ENCODE measurements around the gene L3MBTL2. TPM values are rescaled to one million over a fixed set of nuclear protein-coding genes. Genes with fewer than 3 reads are reported as not detected.

L3MBTL2 gene
- total RNA-seq, 1 donor: 19.6 TPM

DNA sequence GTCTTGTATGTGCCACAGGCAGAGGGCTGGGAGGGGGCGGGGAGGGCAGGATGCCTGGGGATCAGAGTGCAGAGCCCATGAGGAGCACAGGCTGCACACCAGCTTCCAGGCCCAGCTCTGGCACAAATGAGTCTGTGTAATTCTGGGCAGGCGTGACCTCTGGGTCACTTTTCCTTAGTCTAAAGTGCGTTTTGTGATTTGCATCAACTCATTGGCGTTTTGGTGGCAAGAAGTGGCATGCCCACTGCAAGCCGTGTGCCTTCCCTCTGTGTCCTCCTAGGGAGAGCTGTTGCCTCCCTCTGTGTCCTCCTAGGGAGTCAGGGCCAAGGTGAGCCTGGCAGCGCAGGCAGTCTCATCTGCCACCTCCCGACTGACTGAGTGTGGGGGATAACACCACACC, 18.4 kb downstream of the L3MBTL2 start:
- DNase-seq (ENCODE audit: low read depth): no peak
- no peak for TF ChIP-seq CTCF (IDR thresholded peaks at IDR 0.05; ENCODE audit: insufficient read depth, low read length)
- no peak overlapping the region for H3K4me3 ChIP-seq (ENCODE audit: low read depth, low read length)

DNA sequence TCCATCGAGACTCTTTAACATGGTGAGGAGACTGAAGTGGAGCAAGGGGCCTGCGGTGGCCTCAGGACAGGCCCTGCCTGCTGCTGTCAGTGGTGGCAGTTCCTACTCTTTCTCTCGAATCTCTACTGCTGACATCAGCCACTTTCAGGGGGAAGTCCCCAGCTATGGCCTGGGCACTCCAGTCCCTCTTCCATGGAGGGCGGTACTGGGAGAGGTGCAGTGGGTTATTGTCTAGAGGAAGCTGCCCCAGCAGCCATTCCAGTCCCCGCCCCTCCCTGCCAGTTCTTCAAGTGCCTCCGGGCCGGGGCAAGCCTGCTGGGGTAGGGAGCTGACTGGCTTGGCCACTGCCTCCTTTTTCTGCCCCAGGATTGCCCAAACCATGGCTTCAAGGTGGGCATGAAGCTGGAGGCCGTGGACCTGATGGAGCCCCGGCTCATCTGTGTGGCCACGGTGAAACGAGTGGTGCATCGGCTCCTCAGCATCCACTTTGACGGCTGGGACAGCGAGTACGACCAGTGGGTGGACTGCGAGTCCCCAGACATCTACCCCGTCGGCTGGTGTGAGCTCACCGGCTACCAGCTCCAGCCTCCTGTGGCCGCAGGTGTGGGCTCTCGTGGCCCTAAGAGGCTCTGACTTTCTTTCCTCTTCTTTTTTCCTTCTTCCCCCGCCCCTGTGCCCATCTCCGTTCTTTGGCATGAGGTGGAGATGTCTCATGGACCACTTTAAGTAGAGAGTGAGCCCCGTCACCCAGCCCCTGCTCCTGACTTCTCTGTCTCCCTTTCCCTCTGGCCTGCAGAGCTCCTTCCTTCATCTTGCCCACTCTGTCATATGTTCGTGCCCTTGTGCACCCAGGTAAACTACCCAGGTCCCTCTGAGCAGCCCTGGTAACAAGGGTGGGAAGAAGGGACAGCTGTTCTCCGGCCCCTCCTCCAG, 21.9 kb downstream of the L3MBTL2 start:
- DNase-seq (ENCODE audit: low read depth): no peak
- no peak overlapping the region for H3K4me3 ChIP-seq (ENCODE audit: low read depth, low read length)
- no peak for TF ChIP-seq CTCF (IDR thresholded peaks at IDR 0.05; ENCODE audit: insufficient read depth, low read length)

GRCh38 chr22:41229215-41229614, 24.1 kb downstream of the L3MBTL2 start:
- no peak for DNase-seq (ENCODE audit: low read depth)
- no peak for TF ChIP-seq CTCF (IDR thresholded peaks at IDR 0.05; ENCODE audit: insufficient read depth, low read length)
- no peak overlapping the region for H3K4me3 ChIP-seq (ENCODE audit: low read depth, low read length)

- H3K4me3 ChIP-seq (ENCODE audit: low read depth, low read length): no peak overlapping the region
- TF ChIP-seq CTCF (IDR thresholded peaks at IDR 0.05; ENCODE audit: insufficient read depth, low read length): no peak
- no peak for DNase-seq (ENCODE audit: low read depth)
These were observed 24.8 kb downstream of the L3MBTL2 start for GRCh38 chr22:41229730-41230400.

DNA sequence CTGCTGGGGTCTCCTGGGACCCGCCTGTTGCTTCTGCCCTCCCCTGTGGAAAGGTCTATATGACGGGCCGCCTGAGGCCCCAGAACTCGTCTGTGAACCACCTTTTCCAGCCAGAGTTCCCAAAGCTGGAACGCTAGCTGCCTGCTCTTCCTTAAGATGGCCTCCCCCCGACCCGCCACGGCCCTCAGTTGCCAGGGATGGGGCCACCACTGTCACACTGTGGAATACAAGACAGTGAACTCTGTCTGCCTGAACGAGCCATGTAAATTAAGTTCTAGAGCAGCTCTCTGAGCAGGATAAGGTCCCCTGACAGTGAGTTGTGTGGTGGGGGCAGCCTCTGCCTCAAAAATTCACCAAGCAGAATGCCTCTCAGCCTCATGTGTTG, 25.3 kb downstream of the L3MBTL2 start:
- TF ChIP-seq CTCF (IDR thresholded peaks at IDR 0.05; ENCODE audit: insufficient read depth, low read length): no peak
- no peak for DNase-seq (ENCODE audit: low read depth)
- no peak overlapping the region for H3K4me3 ChIP-seq (ENCODE audit: low read depth, low read length)

DNA sequence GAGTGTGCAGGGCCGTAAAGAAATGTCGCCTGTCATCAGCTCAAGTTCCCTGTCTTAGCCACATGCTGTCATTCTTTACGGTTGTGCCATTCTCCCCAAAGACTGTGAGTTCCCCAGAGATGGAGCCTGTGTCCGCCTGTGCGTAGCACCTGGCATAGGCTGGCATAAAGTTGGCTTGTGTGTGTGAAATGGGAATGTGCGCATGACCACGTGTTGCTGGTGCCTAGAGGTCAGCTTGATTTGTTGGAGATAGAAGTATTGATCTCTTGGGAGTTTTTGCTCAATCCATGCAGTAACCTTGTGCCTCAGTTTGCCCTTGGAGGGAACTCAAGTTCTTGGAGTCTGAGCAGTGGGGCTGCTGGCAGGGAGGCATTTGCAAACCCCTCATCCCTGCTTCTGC, 26.3 kb downstream of the L3MBTL2 start:
- no peak overlapping the region for H3K4me3 ChIP-seq (ENCODE audit: low read depth, low read length)
- no peak for TF ChIP-seq CTCF (IDR thresholded peaks at IDR 0.05; ENCODE audit: insufficient read depth, low read length)
- no peak for DNase-seq (ENCODE audit: low read depth)

Measured in fibroblast of the aortic adventitia (primary cell).